ENCODE data around the gene IQGAP3.
A peak's percentile ranks its signal among the peaks of the same experiment; 100 is the strongest.

DNA sequence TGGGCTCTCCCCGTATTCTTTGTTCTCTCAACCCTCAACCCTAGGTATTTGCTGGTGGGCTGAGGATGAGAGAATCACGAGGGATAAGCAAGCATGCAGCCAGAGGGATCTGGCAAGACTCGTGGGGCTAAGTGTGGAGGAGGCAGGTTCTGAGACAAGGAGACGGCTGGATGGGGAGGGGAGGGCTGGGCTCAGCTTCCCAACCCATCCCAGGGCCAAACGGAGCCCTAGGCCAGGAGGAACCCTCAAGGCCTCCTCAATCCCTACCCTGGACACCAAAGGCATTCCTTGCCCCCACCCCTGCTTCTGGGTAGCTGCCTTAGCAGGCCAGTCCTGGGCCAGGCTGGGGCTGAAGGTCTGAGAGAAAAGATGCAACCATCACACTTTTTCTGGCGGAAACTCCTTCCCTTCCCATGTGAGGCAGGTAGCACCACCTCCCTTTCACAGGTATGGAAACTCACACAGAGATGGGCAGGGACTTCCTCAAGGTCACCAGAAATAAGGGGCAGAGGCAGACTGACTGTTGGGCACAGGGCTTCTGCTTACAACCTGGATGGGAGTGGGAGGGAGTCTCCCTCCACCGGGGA, 78.0 kb downstream of the IQGAP3 start:
- TF ChIP-seq, protein P1, sequence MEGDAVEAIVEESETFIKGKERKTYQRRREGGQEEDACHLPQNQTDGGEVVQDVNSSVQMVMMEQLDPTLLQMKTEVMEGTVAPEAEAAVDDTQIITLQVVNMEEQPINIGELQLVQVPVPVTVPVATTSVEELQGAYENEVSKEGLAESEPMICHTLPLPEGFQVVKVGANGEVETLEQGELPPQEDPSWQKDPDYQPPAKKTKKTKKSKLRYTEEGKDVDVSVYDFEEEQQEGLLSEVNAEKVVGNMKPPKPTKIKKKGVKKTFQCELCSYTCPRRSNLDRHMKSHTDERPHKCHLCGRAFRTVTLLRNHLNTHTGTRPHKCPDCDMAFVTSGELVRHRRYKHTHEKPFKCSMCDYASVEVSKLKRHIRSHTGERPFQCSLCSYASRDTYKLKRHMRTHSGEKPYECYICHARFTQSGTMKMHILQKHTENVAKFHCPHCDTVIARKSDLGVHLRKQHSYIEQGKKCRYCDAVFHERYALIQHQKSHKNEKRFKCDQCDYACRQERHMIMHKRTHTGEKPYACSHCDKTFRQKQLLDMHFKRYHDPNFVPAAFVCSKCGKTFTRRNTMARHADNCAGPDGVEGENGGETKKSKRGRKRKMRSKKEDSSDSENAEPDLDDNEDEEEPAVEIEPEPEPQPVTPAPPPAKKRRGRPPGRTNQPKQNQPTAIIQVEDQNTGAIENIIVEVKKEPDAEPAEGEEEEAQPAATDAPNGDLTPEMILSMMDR (IDR thresholded peaks at IDR 0.05 in 8 of 11, conservative IDR thresholded peaks at IDR 0.05 in 3 of 11) = no peak
- TF ChIP-seq POLR2AphosphoS5 (IDR thresholded peaks at IDR 0.05) = peak in 2 of 3 donors; percentile 20 to 28
- TF ChIP-seq POLR2A (IDR thresholded peaks at IDR 0.05) = no peak
